A673 (cell line): ENCODE results near the gene C1QTNF4. TPM values are rescaled to one million over a fixed set of nuclear protein-coding genes. Genes with fewer than 3 reads are reported as not detected.

Experiments
- BruUV-seq: library from RNA; stranded (reverse); fragments of 400-500 nt; replicated peaks from 2 replicates; lab custom pipeline; 2021; lab: Mats Ljungman, UMichigan
- CTCF ChIA-PET: fragments of 300-600 bp; sonication (Branson Sonifier 250); formaldehyde crosslinking; loops from one replicate; lab custom pipeline; 2022; ENCODE audit warnings: antibody characterized with exemption; lab: Charles Lee
- POLR2A ChIA-PET: fragments of 300-600 bp; sonication (Branson Sonifier 250); formaldehyde crosslinking; loops from one replicate; lab custom pipeline; 2022; ENCODE audit warnings: antibody characterized with exemption; ENCODE audit not compliant: low non-redundant PET; lab: Charles Lee
- DNase-seq: peaks from one replicate; pipeline ENCODE4 v3.0.0-alpha.2; 2015; ENCODE audit warnings: low spot score
- H3K27ac ChIP-seq: fragments of 200-600 bp; sonication (generic); 2 replicates; pipeline ENCODE4 v1.5.1; 2016; ENCODE audit warnings: mixed run types, low read depth, mild to moderate bottlenecking, mixed read lengths, antibody characterized with exemption, low read length; ENCODE audit not compliant: poor library complexity, severe bottlenecking
- H3K27me3 ChIP-seq: fragments of 200-600 bp; sonication (generic); replicated peaks from 2 replicates; pipeline ENCODE4 v1.6.1; 2017; ENCODE audit warnings: mixed run types, low read depth, mild to moderate bottlenecking, mixed read lengths, antibody characterized with exemption, low read length; ENCODE audit not compliant: insufficient read depth, poor library complexity
- H3K36me3 ChIP-seq: fragments of 200-600 bp; sonication (generic); 2 replicates; pipeline ENCODE4 v1.6.1; 2016; ENCODE audit warnings: mixed run types, mild to moderate bottlenecking, mixed read lengths, antibody characterized with exemption, low read length; ENCODE audit not compliant: insufficient read depth, poor library complexity, severe bottlenecking
- H3K4me1 ChIP-seq: fragments of 200-600 bp; sonication (generic); 2 replicates; pipeline ENCODE4 v1.6.1; 2017; ENCODE audit warnings: mixed run types, mild to moderate bottlenecking, mixed read lengths, antibody characterized with exemption, low read length; ENCODE audit not compliant: insufficient read depth, poor library complexity, severe bottlenecking
- H3K4me3 ChIP-seq: fragments of 200-600 bp; sonication (generic); 2 replicates; pipeline ENCODE4 v1.5.1; 2016; ENCODE audit warnings: low read depth, mixed run types, mild to moderate bottlenecking, mixed read lengths, low read length; ENCODE audit not compliant: poor library complexity, severe bottlenecking
- H3K9me3 ChIP-seq: fragments of 200-600 bp; sonication (generic); 2 replicates; pipeline ENCODE4 v1.6.1; 2016; ENCODE audit warnings: mixed run types, low read depth, mild to moderate bottlenecking, mixed read lengths, antibody characterized with exemption, low read length; ENCODE audit not compliant: poor library complexity, severe bottlenecking
- CTCF ChIP-seq: fragments of 300-800, 200-600 bp; sonication (generic); conservative IDR thresholded peaks from 2 replicates; pipeline ENCODE4 v1.5.1; 2017; ENCODE audit warnings: low read depth, mild to moderate bottlenecking, antibody characterized with exemption, low read length, moderate library complexity, mixed read lengths
- EZH2 ChIP-seq: fragments of 200-600 bp; sonication (generic); IDR thresholded peaks from 2 replicates; pipeline ENCODE4 v1.6.1; 2017; ENCODE audit warnings: borderline replicate concordance, low read depth, mild to moderate bottlenecking, mixed read lengths, antibody characterized with exemption, low read length; ENCODE audit not compliant: poor library complexity, severe bottlenecking
- intact Hi-C: fragments of 100-400 bp; cut with micrococcal nuclease; formaldehyde crosslinking; loops from one replicate; pipeline ENCODE4 v1.10.0; 2022; ENCODE audit not compliant: unreplicated experiment
- total RNA-seq: library from RNA; stranded (reverse); gene quantifications from 2 replicates; pipeline ENCODE4 v1.2.3, GENCODE V29; 2021

C1QTNF4 gene
- total RNA-seq, 1 experiment from 2014 or later, result 0.41 TPM

GRCh38 chr11:47603295-47603694 is 9.1 kb upstream of the C1QTNF4 start:
- ChIA-PET CTCF (no interaction called here), POLR2A (no interaction called here)
- no peaks in the 10 kb centered on the region for H3K9me3 ChIP-seq
- intact Hi-C loops, result no loop called here
- no peak for DNase-seq
- no peaks in the 10 kb centered on the region for H3K36me3 ChIP-seq
- no peaks in the 10 kb centered on the region for H3K27me3 ChIP-seq
- peaks cover 10% of the 10 kb centered on the region for H3K4me1 ChIP-seq
- no peak overlapping the region for H3K27ac ChIP-seq
- TF ChIP-seq EZH2 (no peak), CTCF (no peak)
- no TSS peak for BruUV-seq
- H3K4me3 ChIP-seq, result no peak overlapping the region

GRCh38 chr11:47599902-47600301 is 5.7 kb upstream of the C1QTNF4 start:
- POLR2A ChIA-PET, result no interaction called here
- H3K4me1 ChIP-seq, result peaks cover 10% of the 10 kb centered on the region
- intact Hi-C loops, result no loop called here
- no TSS peak for BruUV-seq
- no peak for DNase-seq
- TF ChIP-seq CTCF (no peak), EZH2 (no peak)
- H3K9me3 ChIP-seq, result no peaks in the 10 kb centered on the region
- peaks cover 7% of the 10 kb centered on the region for H3K27me3 ChIP-seq
- no peaks in the 10 kb centered on the region for H3K36me3 ChIP-seq
- CTCF ChIA-PET, result no interaction called here
- H3K4me3 ChIP-seq, result no peak overlapping the region
- H3K27ac ChIP-seq, result no peak overlapping the region

- CTCF ChIA-PET, result no interaction called here
- DNase-seq, result no peak
- Histone ChIP-seq H3K27me3 (peaks cover 32% of the 10 kb centered on the region), H3K36me3 (no peaks in the 10 kb centered on the region), H3K4me3 (no peak overlapping the region), H3K27ac (no peak overlapping the region), H3K4me1 (peaks cover 10% of the 10 kb centered on the region), H3K9me3 (no peaks in the 10 kb centered on the region)
- TF ChIP-seq EZH2, result no peak
- TF ChIP-seq CTCF, result no peak
- POLR2A ChIA-PET, result interaction anchor here (1.1 kb wide), 1 partner anchor 31 kb away, joined by 3 read pairs; no protein-coding TSS in a partner anchor
- intact Hi-C loops, result no loop called here
- no TSS peak for BruUV-seq
Observed at GRCh38 chr11:47595967-47596366, 1.8 kb upstream of the C1QTNF4 start.
